Right lobe of liver (tissue), 4 donors: ENCODE measurements around the gene CD101.

Experiments
- CTCF ChIP-seq, 4 donors: fragments of 200-600 bp in 3 of 4; fragments of 450-650 bp in 1 of 4; IDR thresholded peaks; one replicate each; pipeline versions ENCODE4 v1.5.1 to v1.8.0; 2016 to 2022; ENCODE audit warnings: antibody characterized with exemption in 4 of 4, mild to moderate bottlenecking in 2 of 4
- POLR2A ChIP-seq: fragments of 450-650 bp; IDR thresholded peaks from one replicate; pipeline ENCODE4 v1.6.1; 2017; ENCODE audit warnings: antibody characterized with exemption, mild to moderate bottlenecking
- donor health status: DM: no; HTN: no; CAD: no.
- donor health status: DM: no; HTN: no; CAD: no.
- donor health status: DM: no; HTN: yes; CAD: no.

GRCh38 chr1:117008656-117009055, 7.1 kb downstream of the CD101 start:
- no peak for TF ChIP-seq CTCF (IDR thresholded peaks at IDR 0.05)
- no peak for TF ChIP-seq POLR2A
